ENCODE measurements around the gene ATP5ME.
"Not testable (repeated sequence)": the region's sequence is repeated elsewhere in the genome, so short reads cannot be mapped to it uniquely, and the experiment has no call there.

The ATP5ME gene

DNA sequence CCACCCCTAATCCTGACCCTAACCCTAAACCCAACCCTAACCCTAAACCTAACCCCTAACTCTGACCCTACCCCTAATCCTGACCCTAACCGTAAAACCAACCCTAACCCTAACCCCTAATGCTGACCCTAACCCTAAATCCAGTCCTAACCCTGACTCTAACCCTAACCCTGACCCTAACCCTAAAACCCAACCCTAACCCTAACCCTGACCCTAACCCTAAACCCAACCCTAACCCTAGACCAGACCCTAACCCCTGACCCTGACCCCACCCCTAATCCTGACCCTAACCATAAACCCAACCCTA lies 30.8 kb upstream of the ATP5ME start:
- DNase-seq (ENCODE audit: low spot score), result no peak

DNA sequence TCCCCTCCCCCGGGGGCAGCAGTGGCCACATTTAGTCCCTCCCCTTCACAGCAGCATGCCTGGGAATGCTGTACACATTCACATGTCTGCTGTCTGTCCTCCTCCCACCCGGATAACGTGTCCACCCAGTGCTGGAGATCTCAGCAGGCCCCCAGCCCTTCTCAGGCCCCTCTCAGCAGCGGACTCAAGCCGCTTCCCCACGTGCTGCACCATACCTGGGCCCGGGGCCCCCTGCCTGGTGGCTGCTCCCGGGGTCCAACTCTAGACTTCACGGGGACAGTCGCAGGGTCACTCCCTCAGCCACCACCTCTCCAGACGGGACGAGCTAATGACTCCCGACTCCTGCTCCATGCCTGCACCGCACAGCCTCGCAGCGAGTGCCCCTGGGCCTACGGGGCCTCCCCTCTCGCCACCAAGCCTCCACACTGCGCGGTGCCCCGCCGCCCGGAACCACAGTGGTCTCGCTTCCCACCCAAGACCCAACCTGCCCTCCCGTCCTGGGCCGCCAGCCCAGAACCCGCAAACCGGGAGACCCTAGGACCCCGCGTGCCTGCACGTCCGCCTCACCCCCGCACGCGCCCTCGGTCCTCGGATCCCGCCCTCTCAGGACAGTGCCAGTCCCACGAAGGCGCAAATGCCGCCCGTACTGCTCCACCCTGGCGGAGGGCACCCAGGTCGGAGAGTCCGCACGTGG lies 30.3 kb upstream of the ATP5ME start:
- no peak for DNase-seq (ENCODE audit: low spot score)

DNA sequence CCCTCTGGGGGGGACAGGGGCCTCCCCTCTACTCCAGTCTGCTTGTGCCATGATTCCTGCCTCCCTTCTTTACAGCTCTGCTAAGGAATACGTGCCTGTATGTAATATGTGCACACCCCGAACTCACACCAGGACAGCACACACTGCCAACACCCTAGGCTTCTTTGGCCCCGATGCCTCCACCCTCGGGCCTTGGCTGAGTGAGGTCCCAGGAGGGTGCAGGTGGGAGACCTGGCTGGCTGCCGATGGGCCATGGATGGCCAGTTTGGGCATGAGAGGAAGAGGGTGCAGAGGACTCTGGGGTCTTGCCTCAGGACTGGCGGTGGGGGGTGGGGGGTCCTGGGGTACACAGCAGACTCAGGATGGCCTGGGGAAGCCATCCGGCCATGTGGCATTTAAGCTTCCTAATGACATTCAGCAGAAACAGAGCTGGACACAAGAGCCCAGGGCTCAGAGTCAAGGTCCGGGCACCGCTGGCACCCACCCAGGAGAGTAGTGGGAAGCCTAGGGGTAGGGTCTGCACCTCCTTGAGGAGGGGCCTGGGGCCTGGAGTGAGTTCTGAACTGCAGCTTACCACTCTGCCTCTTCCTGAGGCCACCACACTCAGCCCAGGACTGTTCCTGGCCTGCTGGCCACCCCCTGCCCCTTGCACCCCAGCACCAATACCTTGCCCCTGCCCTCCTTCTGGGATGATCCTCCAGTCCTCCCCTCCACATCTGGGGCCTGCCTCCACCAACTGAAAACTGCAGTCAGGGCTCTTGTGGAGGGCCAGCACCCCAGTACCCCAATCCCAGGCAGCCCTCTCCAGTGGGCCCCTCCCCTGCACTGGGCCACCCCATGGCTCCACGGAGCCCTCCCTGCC lies 29.5 kb upstream of the ATP5ME start:
- no peak for DNase-seq (ENCODE audit: low spot score)

DNA sequence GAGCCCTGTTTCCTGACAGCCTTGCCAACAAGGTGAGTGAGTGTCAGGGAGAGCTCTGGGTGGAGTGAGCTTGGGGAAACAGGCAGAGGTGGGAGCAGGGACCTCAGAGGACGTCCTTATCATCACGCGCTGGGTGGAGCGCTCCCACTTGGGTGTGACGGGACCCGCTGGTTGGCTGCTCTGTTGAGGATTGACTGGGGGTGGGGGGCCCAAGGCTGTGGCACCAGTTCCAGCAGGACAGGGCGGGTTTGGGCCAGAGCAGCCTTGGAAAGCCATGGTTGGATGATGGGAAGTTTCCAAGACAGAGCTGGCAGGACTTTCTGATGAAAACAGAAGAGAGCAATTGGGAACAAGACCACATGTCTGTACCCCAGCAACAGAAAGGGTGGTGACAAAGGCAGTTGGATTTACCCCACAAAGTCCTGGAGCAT lies 28.6 kb upstream of the ATP5ME start:
- no peak for DNase-seq (ENCODE audit: low spot score)

DNA sequence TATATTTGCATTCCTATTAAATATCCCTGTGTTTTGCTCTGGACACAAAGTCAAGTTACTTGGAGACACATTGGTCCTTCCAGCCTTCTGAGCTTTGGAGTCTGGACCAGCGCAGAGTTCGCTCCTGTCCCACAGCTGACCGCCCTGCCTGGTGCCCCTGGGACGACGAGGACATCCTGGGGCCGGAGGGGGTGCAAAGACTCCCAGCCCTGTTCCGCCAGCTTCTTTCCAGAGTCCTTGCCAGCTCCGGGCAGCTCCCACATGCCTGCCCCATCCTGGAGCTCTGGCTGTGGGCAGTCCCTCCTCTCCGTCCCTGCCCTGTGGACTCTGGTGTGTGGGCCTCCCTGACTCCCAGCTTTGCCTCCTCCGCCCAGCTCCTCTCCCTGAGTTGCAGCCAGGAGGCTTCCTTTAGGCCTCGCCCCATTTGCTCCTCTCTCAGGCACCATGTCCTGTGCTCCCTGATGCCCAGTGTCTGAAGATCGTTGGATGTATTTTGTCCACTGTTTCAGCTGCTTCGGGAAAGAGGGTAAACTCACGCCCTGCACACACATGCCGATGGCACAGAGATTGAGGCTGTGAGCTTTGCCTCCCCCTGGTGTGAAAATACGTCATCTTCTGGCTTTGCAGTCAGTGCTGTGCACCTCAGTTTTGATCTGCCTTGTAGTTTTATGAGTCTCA lies 26.6 kb upstream of the ATP5ME start:
- no peak for DNase-seq (ENCODE audit: low spot score)

DNA sequence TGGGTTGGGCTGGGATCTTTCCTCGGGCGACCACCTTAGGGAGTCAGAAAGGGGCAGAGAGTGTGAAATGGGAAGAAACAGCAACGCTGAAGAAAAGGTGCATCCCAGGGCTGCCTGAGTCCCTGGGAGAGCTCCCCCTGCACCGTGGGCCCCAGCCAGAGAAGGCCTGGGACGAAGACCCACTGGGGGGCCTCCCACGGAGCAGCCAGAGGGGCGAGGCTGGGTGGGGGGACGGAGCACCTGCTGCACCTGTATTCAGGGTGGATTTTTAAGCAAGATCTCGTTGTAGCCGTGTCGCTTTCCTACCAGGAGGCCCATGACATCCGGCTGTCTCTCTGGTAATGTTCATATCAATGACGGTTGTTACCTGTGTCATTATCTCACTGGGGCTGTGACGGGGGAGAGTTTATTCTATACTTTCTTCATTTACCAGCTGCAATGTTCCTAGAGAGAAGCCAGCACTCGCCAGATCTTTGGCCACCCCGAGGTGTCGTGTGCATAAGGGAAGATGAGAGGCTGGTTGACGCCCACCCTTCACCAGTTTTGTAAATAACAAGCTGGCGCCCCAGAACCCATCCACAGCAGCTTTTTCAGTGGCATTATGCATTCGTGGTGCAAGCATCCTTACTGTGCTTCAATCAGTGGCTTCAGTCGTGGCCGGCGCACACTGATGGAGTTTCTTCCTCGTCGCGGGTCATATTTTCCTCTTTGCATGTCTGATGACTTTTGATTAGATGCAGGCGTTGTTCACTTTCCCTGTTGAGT lies 25.9 kb upstream of the ATP5ME start:
- no peak for DNase-seq (ENCODE audit: low spot score)

DNA sequence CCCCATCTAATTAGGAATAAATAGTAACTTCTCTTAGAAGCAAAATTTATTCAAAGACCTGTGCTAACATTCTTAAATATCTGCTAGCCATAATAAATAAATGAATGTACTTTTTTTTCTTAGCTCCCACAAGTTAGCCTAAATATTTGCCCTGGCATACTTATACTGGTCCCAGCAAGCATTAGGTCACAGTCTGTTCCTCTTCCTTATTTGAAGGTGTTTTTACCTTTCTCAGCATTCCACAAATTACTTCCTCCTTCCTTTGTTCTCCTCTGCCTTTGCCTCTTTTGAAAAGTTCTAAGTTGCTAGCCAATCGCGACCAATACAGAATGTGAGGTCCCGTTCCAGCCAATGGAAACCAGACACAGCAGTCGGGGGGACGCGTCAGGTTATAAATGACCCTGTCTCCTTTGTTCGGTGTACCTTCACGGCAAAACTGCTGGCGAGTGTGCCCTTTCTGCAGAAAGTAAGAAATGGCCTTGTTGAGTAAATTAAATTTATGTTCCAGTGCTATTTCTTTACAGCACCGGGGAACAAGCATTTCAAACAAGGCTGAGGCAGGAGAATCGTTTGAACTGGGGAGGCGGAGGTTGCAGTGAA lies 20.4 kb upstream of the ATP5ME start:
- not testable (repeated sequence) for DNase-seq (ENCODE audit: low spot score)

GRCh38 chr4:692771-693554 lies 18.9 kb upstream of the ATP5ME start:
- DNase-seq (ENCODE audit: low spot score), result no peak

GRCh38 chr4:689723-690122 lies 15.6 kb upstream of the ATP5ME start:
- DNase-seq (ENCODE audit: low spot score), result no peak

GRCh38 chr4:688854-689681 lies 15.0 kb upstream of the ATP5ME start, which contains the start of gene SLC49A3:
Gene SLC49A3 (minus strand): TSS chr4:689151. CDS start chr4:689127, 24 bp downstream.
- DNase-seq (ENCODE audit: low spot score), result no peak

DNA sequence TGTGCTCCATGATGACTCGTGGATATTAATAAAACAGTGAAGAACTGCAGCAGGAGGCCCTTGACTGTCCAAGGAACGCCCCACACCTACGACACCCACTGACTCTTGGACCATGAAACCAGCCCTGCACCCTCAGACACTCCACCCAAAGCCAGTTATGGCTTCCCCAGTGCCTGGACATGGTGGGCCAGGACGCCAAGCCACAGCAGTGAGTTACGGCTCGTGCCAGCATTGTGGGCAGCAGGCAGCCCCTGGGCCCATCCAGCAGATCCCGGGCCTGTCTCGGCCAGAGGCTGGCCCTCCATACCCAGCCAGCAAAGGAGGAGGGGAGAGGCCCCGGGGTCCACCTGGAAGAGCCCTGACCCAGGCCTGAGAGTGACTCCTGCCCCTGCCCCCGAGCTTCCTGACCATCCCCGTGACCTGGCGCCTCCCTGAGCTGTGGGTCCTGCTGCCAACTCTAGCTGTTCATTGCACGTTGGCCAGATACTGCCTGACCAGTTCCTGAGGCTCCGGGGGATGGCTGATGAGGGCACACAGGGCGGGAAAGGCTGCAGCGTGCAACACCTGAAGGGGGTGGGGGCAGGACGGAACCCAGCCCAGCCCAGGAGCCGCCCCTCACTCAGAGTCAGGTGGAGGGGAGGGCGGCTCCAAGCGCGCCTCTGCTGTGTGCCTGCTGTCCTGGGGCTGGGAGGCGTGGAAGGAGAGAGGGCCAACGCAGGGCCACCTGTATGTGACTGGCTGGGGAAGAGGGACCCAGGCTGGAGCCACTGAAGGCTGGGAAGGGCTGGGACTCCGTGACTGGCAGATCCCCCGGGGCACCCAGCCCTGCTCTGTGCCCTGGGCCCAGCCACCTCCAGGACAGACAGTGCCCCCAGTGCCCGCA lies 14.1 kb upstream of the ATP5ME start:
- DNase-seq (ENCODE audit: low spot score), result no peak

- DNase-seq (ENCODE audit: low spot score), result no peak
Measured at GRCh38 chr4:687048-687970, 13.2 kb upstream of the ATP5ME start.

GRCh38 chr4:686413-687040 lies 12.5 kb upstream of the ATP5ME start:
- no peak for DNase-seq (ENCODE audit: low spot score)

- no peak for DNase-seq (ENCODE audit: low spot score)
Measured at GRCh38 chr4:685679-686412, 11.8 kb upstream of the ATP5ME start.

GRCh38 chr4:684623-685327 lies 10.7 kb upstream of the ATP5ME start:
- DNase-seq (ENCODE audit: low spot score), result no peak

- peak; percentile 33 for DNase-seq (ENCODE audit: low spot score)
Measured at GRCh38 chr4:683982-684622, 10.0 kb upstream of the ATP5ME start.

Measured in activated CD4-positive, alpha-beta T cell treated with anti-CD3 and anti-CD28 coated beads, Interleukin-2, Interleukin-4, amounts not matched to agents 100 ng/mL and 50 ng/mL, durations not matched to agents 16 hours and 8 hours (primary cell).